ENCODE data around the gene NAPEPLD.

The NAPEPLD gene

DNA sequence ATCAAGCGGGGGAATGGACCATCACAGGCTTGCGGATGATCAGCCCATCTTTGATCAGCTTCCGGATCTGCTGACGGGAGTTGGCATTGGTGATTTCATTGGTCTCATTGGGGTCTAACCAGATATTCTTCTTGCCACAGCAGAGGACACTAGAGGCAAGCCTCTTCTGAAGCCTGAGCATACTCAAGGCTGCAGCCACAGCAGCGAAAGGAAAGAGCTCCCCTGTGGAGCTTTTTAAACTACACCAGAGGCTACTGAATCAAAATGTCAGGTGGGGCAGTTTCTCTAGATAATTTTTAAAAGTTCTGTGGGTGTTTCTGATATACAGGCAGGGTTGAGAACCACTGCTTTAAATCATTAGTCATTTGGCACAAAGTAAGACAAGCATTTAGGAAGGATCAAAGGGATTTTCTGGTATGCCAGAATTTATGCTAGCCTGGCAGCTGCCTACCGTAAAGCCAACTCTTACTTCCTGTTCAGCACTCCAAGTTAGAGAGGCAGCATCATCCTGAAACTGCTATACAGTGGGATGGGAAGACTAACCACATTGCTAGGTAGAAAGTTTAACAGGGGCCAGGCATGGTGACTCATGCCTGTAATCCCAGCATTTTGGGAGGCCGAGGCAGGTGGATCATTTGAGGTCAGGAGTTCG lies 7.0 kb downstream of the NAPEPLD start:
- Histone ChIP-seq H3K4me1 (ENCODE audit: control insufficient read depth in 1 of 2, insufficient read depth in 2 of 2, low read length in 2 of 2) (peaks cover 0 to 2% of the 10 kb centered on the region in 2 experiments), H3K9me3 (ENCODE audit: insufficient read depth, low read depth, low read length) (no peaks in the 10 kb centered on the region), H3K4ac (ENCODE audit: low read depth, low read length) (no peak overlapping the region), H3K18ac (ENCODE audit: low read length) (no peak overlapping the region), H2AK5ac (ENCODE audit: low read length) (no peak overlapping the region), H3K79me2 (ENCODE audit: control insufficient read depth, insufficient read depth, low read length, poor library complexity) (no peaks in the 10 kb centered on the region), H3K14ac (ENCODE audit: low read length) (no peak overlapping the region), H2BK120ac (ENCODE audit: insufficient read depth, low read length, poor library complexity) (no peak overlapping the region), H3K27ac (ENCODE audit: low read depth, low read length) (no peak overlapping the region), H2BK12ac (ENCODE audit: low read length) (no peak overlapping the region), H2AFZ (ENCODE audit: insufficient read depth, low read length, poor library complexity) (no peak overlapping the region), H3K36me3 (ENCODE audit: control insufficient read depth in 1 of 2, insufficient read depth in 2 of 2, low read length in 2 of 2) (no peaks in the 10 kb centered on the region), H2BK5ac (ENCODE audit: low read depth, low read length, poor library complexity) (no peak overlapping the region), H4K12ac (ENCODE audit: low read depth, low read length) (no peak overlapping the region), H4K8ac (ENCODE audit: low read depth, low read length) (no peak overlapping the region), H3K27me3 (ENCODE audit: insufficient read depth, low read length) (no peaks in the 10 kb centered on the region), H3K79me1 (ENCODE audit: low read length) (no peaks in the 10 kb centered on the region), H3K4me3 (ENCODE audit: low read depth, low read length) (no peak overlapping the region), H4K91ac (ENCODE audit: low read depth, low read length) (no peak overlapping the region), H3K23ac (ENCODE audit: low read length) (no peak overlapping the region), H3K4me2 (ENCODE audit: low read length) (no peak overlapping the region), H3K9ac (ENCODE audit: low read length) (no peak overlapping the region)
- DNase-seq = no peak
- WGBS (ENCODE audit: extremely low coverage, insufficient coverage, insufficient read length) = no CpG with 5 or more reads among the region's 8 CpGs

- Histone ChIP-seq H2AK5ac (ENCODE audit: low read length) (no peak overlapping the region), H3K9me3 (ENCODE audit: insufficient read depth, low read depth, low read length) (no peaks in the 10 kb centered on the region), H4K12ac (ENCODE audit: low read depth, low read length) (no peak overlapping the region), H2BK5ac (ENCODE audit: low read depth, low read length, poor library complexity) (no peak overlapping the region), H2BK12ac (ENCODE audit: low read length) (no peak overlapping the region), H3K23ac (ENCODE audit: low read length) (no peak overlapping the region), H3K36me3 (ENCODE audit: control insufficient read depth in 1 of 2, insufficient read depth in 2 of 2, low read length in 2 of 2) (no peaks in the 10 kb centered on the region), H3K27me3 (ENCODE audit: insufficient read depth, low read length) (no peaks in the 10 kb centered on the region), H4K8ac (ENCODE audit: low read depth, low read length) (no peak overlapping the region), H2AFZ (ENCODE audit: insufficient read depth, low read length, poor library complexity) (no peak overlapping the region), H3K18ac (ENCODE audit: low read length) (no peak overlapping the region), H3K4me2 (ENCODE audit: low read length) (no peak overlapping the region), H3K9ac (ENCODE audit: low read length) (no peak overlapping the region), H3K4ac (ENCODE audit: low read depth, low read length) (no peak overlapping the region), H3K4me1 (ENCODE audit: control insufficient read depth in 1 of 2, insufficient read depth in 2 of 2, low read length in 2 of 2) (peaks cover 0 to 2% of the 10 kb centered on the region in 2 experiments), H4K91ac (ENCODE audit: low read depth, low read length) (no peak overlapping the region), H2BK120ac (ENCODE audit: insufficient read depth, low read length, poor library complexity) (no peak overlapping the region), H3K27ac (ENCODE audit: low read depth, low read length) (no peak overlapping the region), H3K79me1 (ENCODE audit: low read length) (no peaks in the 10 kb centered on the region), H3K4me3 (ENCODE audit: low read depth, low read length) (no peak overlapping the region), H3K79me2 (ENCODE audit: control insufficient read depth, insufficient read depth, low read length, poor library complexity) (no peaks in the 10 kb centered on the region), H3K14ac (ENCODE audit: low read length) (no peak overlapping the region)
- no peak for DNase-seq
- WGBS (ENCODE audit: extremely low coverage, insufficient coverage, insufficient read length) = no CpG with 5 or more reads among the region's 2 CpGs
Measured at GRCh38 chr7:103140685-103141084, 8.2 kb downstream of the NAPEPLD start.

- Histone ChIP-seq H3K79me2 (ENCODE audit: control insufficient read depth, insufficient read depth, low read length, poor library complexity) (no peaks in the 10 kb centered on the region), H3K79me1 (ENCODE audit: low read length) (no peaks in the 10 kb centered on the region), H3K4ac (ENCODE audit: low read depth, low read length) (no peak overlapping the region), H4K8ac (ENCODE audit: low read depth, low read length) (no peak overlapping the region), H2BK12ac (ENCODE audit: low read length) (no peak overlapping the region), H3K27ac (ENCODE audit: low read depth, low read length) (no peak overlapping the region), H3K23ac (ENCODE audit: low read length) (no peak overlapping the region), H4K91ac (ENCODE audit: low read depth, low read length) (no peak overlapping the region), H2AFZ (ENCODE audit: insufficient read depth, low read length, poor library complexity) (no peak overlapping the region), H3K4me2 (ENCODE audit: low read length) (no peak overlapping the region), H3K4me1 (ENCODE audit: control insufficient read depth in 1 of 2, insufficient read depth in 2 of 2, low read length in 2 of 2) (no peaks in the 10 kb centered on the region), H3K18ac (ENCODE audit: low read length) (no peak overlapping the region), H2BK5ac (ENCODE audit: low read depth, low read length, poor library complexity) (no peak overlapping the region), H3K9ac (ENCODE audit: low read length) (no peak overlapping the region), H3K4me3 (ENCODE audit: low read depth, low read length) (no peak overlapping the region), H3K27me3 (ENCODE audit: insufficient read depth, low read length) (no peaks in the 10 kb centered on the region), H3K36me3 (ENCODE audit: control insufficient read depth in 1 of 2, insufficient read depth in 2 of 2, low read length in 2 of 2) (no peaks in the 10 kb centered on the region), H2AK5ac (ENCODE audit: low read length) (no peak overlapping the region), H3K9me3 (ENCODE audit: insufficient read depth, low read depth, low read length) (no peaks in the 10 kb centered on the region), H3K14ac (ENCODE audit: low read length) (no peak overlapping the region), H2BK120ac (ENCODE audit: insufficient read depth, low read length, poor library complexity) (no peak overlapping the region), H4K12ac (ENCODE audit: low read depth, low read length) (no peak overlapping the region)
- DNase-seq = peak in 1 of 2 donors; percentile 52
- no CpG with 5 or more reads among the region's 2 CpGs for WGBS (ENCODE audit: extremely low coverage, insufficient coverage, insufficient read length)
Measured at GRCh38 chr7:103140061-103140460, 8.8 kb downstream of the NAPEPLD start.

GRCh38 chr7:103134836-103135554 lies 13.9 kb downstream of the NAPEPLD start:
- H3K9me3 ChIP-seq (ENCODE audit: insufficient read depth, low read depth, low read length) = no peaks in the 10 kb centered on the region
- peak in 1 of 2 donors; percentile 15 for DNase-seq
- no peak overlapping the region for H2AFZ ChIP-seq (ENCODE audit: insufficient read depth, low read length, poor library complexity)
- H4K8ac ChIP-seq (ENCODE audit: low read depth, low read length) = no peak overlapping the region
- no peak overlapping the region for H3K27ac ChIP-seq (ENCODE audit: low read depth, low read length)
- H3K18ac ChIP-seq (ENCODE audit: low read length) = no peak overlapping the region
- no peak overlapping the region for H3K14ac ChIP-seq (ENCODE audit: low read length)
- no peaks in the 10 kb centered on the region for H3K4me1 ChIP-seq (ENCODE audit: control insufficient read depth in 1 of 2, insufficient read depth in 2 of 2, low read length in 2 of 2)
- H4K12ac ChIP-seq (ENCODE audit: low read depth, low read length) = no peak overlapping the region
- H2AK5ac ChIP-seq (ENCODE audit: low read length) = no peak overlapping the region
- no peak overlapping the region for H3K4ac ChIP-seq (ENCODE audit: low read depth, low read length)
- H3K27me3 ChIP-seq (ENCODE audit: insufficient read depth, low read length) = no peaks in the 10 kb centered on the region
- H4K91ac ChIP-seq (ENCODE audit: low read depth, low read length) = no peak overlapping the region
- H3K4me2 ChIP-seq (ENCODE audit: low read length) = no peak overlapping the region
- no peak overlapping the region for H2BK12ac ChIP-seq (ENCODE audit: low read length)
- H2BK120ac ChIP-seq (ENCODE audit: insufficient read depth, low read length, poor library complexity) = no peak overlapping the region
- no peaks in the 10 kb centered on the region for H3K79me1 ChIP-seq (ENCODE audit: low read length)
- H3K79me2 ChIP-seq (ENCODE audit: control insufficient read depth, insufficient read depth, low read length, poor library complexity) = no peaks in the 10 kb centered on the region
- WGBS (ENCODE audit: extremely low coverage, insufficient coverage, insufficient read length) = no CpG with 5 or more reads among the region's 3 CpGs
- H3K23ac ChIP-seq (ENCODE audit: low read length) = no peak overlapping the region
- no peak overlapping the region for H3K9ac ChIP-seq (ENCODE audit: low read length)
- H3K36me3 ChIP-seq (ENCODE audit: control insufficient read depth in 1 of 2, insufficient read depth in 2 of 2, low read length in 2 of 2) = no peaks in the 10 kb centered on the region
- H3K4me3 ChIP-seq (ENCODE audit: low read depth, low read length) = no peak overlapping the region
- no peak overlapping the region for H2BK5ac ChIP-seq (ENCODE audit: low read depth, low read length, poor library complexity)

Measured in trophoblast cell (in vitro differentiated cells and primary cell).